H9 (cell line): ENCODE measurements around the gene LYRM1. TPM values are rescaled to one million over a fixed set of nuclear protein-coding genes. Genes with fewer than 3 reads are reported as not detected.

Experiments used
- DNase-seq: peaks from one replicate; pipeline ENCODE4 v3.0.0-alpha.2; 2017
- H2AFZ ChIP-seq: one replicate; pipeline ENCODE4 v1.6.1; 2013; ENCODE audit warnings: mild to moderate bottlenecking, low read length, control low read depth, moderate library complexity
- H2AK5ac ChIP-seq: 2 replicates; pipeline ENCODE4 v1.6.1; 2013; ENCODE audit warnings: low read length, control low read depth, mixed read lengths; ENCODE audit not compliant: insufficient read length
- H2BK120ac ChIP-seq: one replicate; pipeline ENCODE4 v1.6.1; 2013; ENCODE audit warnings: low read depth, mild to moderate bottlenecking, low read length, control low read depth, inconsistent platforms; ENCODE audit not compliant: poor library complexity, severe bottlenecking
- H2BK12ac ChIP-seq: 2 replicates; pipeline ENCODE4 v1.6.1; 2013; ENCODE audit warnings: low read length, control low read depth, mixed read lengths, low read depth; ENCODE audit not compliant: insufficient read length
- H2BK15ac ChIP-seq: 2 replicates; pipeline ENCODE4 v1.6.1; 2013; ENCODE audit warnings: low read depth, low read length, control low read depth
- H2BK20ac ChIP-seq: one replicate; pipeline ENCODE4 v1.6.1; 2013; ENCODE audit warnings: low read depth, mild to moderate bottlenecking, low read length, control low read depth, inconsistent platforms; ENCODE audit not compliant: poor library complexity, severe bottlenecking
- H2BK5ac ChIP-seq: 2 replicates; pipeline ENCODE4 v1.6.1; 2013; ENCODE audit warnings: low read length, control low read depth, mixed read lengths; ENCODE audit not compliant: insufficient read length
- H3K14ac ChIP-seq: 2 replicates; pipeline ENCODE4 v1.6.1; 2013; ENCODE audit warnings: low read length, control low read depth; ENCODE audit not compliant: insufficient read depth
- H3K18ac ChIP-seq: 2 replicates; pipeline ENCODE4 v1.6.1; 2013; ENCODE audit warnings: low read depth, mild to moderate bottlenecking, mixed read lengths, low read length, control low read depth; ENCODE audit not compliant: insufficient read length
- H3K23ac ChIP-seq: 2 replicates; pipeline ENCODE4 v1.6.1; 2013; ENCODE audit warnings: low read length, control low read depth, mixed read lengths, low read depth; ENCODE audit not compliant: insufficient read length
- H3K23me2 ChIP-seq: 2 replicates; pipeline ENCODE4 v1.6.1; 2013; ENCODE audit warnings: low read depth, mild to moderate bottlenecking, mixed read lengths, low read length, control low read depth; ENCODE audit not compliant: insufficient read length, poor library complexity, severe bottlenecking
- H3K27ac ChIP-seq: 2 replicates; pipeline ENCODE4 v1.5.1; 2013; ENCODE audit warnings: low read length, control low read depth, mixed read lengths, low read depth; ENCODE audit not compliant: insufficient read length
- H3K27me3 ChIP-seq: 2 replicates; pipeline ENCODE4 v1.6.1; 2013; ENCODE audit warnings: low read length, control low read depth, inconsistent platforms; ENCODE audit not compliant: insufficient read depth
- H3K4ac ChIP-seq: 2 replicates; pipeline ENCODE4 v1.6.1; 2013; ENCODE audit warnings: low read depth, mild to moderate bottlenecking, control low read depth, inconsistent platforms, low read length, moderate library complexity
- H3K4me1 ChIP-seq: 2 replicates; pipeline ENCODE4 v1.6.1; 2013; ENCODE audit warnings: low read length, control low read depth, inconsistent platforms; ENCODE audit not compliant: insufficient read depth
- H3K4me2 ChIP-seq: 2 replicates; pipeline ENCODE4 v1.6.1; 2013; ENCODE audit warnings: low read length, control low read depth, mixed read lengths; ENCODE audit not compliant: insufficient read length, insufficient read depth
- H3K56ac ChIP-seq: 2 replicates; pipeline ENCODE4 v1.6.1; 2013; ENCODE audit warnings: low read depth, mild to moderate bottlenecking, mixed read lengths, low read length, control low read depth; ENCODE audit not compliant: insufficient read length
- H3K79me1 ChIP-seq: 2 replicates; pipeline ENCODE4 v1.6.1; 2013; ENCODE audit warnings: low read depth, mild to moderate bottlenecking, moderate library complexity, low read length, control low read depth, inconsistent platforms; ENCODE audit not compliant: insufficient read depth, poor library complexity, severe bottlenecking
- H3K79me2 ChIP-seq: 2 replicates; pipeline ENCODE4 v1.6.1; 2013; ENCODE audit warnings: low read length, control low read depth, inconsistent platforms; ENCODE audit not compliant: insufficient read depth
- H3K9ac ChIP-seq: 2 replicates; pipeline ENCODE4 v1.6.1; 2013; ENCODE audit warnings: low read length, control low read depth, mixed read lengths; ENCODE audit not compliant: insufficient read length; ENCODE audit errors: extremely low read depth
- H3K9me3 ChIP-seq: one replicate; pipeline ENCODE4 v1.6.1; 2013; ENCODE audit warnings: low read depth, low read length, inconsistent platforms; ENCODE audit not compliant: control insufficient read depth
- H3T11ph ChIP-seq: one replicate; pipeline ENCODE4 v1.6.1; 2013; ENCODE audit warnings: mild to moderate bottlenecking, low read length, control low read depth, inconsistent platforms
- H4K20me1 ChIP-seq: one replicate; pipeline ENCODE4 v1.6.1; 2013; ENCODE audit not compliant: control insufficient read depth, insufficient read length, insufficient read depth
- H4K5ac ChIP-seq: 2 replicates; pipeline ENCODE4 v1.6.1; 2013; ENCODE audit warnings: low read depth, mild to moderate bottlenecking, mixed read lengths, low read length, control low read depth; ENCODE audit not compliant: insufficient read length
- H4K8ac ChIP-seq: replicated peaks from 2 replicates; pipeline ENCODE4 v1.6.1; 2013; ENCODE audit warnings: low read length, control low read depth, mixed read lengths, low read depth; ENCODE audit not compliant: insufficient read length
- H4K91ac ChIP-seq: 2 replicates; pipeline ENCODE4 v1.6.1; 2013; ENCODE audit warnings: low read depth, mild to moderate bottlenecking, moderate library complexity, mixed read lengths, low read length, control low read depth; ENCODE audit not compliant: insufficient read length
- H3K27ac Mint-ChIP-seq, 3 experiments: 2 replicates in 2 of 3; 3 replicates in 1 of 3; pipeline ENCODE4 v1.8.0; 2020 to 2021; ENCODE audit warnings: mixed read lengths in 3 of 3, mild to moderate bottlenecking in 1 of 3, moderate library complexity in 1 of 3
- H3K27me3 Mint-ChIP-seq: 2 replicates; pipeline ENCODE4 v1.8.0; 2021; ENCODE audit warnings: low read depth, mild to moderate bottlenecking, moderate library complexity, mixed read lengths
- H3K36me3 Mint-ChIP-seq, 3 experiments: 2 replicates in 2 of 3; 3 replicates in 1 of 3; pipeline ENCODE4 v1.8.0; 2020 to 2021; ENCODE audit warnings: low read depth in 3 of 3, mixed read lengths in 3 of 3; ENCODE audit not compliant: insufficient read depth in 1 of 3
- H3K4me1 Mint-ChIP-seq, 2 experiments: 2 replicates each; pipeline ENCODE4 v1.8.0; 2020; ENCODE audit warnings: mixed read lengths in 2 of 2
- H3K4me3 Mint-ChIP-seq, 2 experiments: 2 replicates in 1 of 2; 3 replicates in 1 of 2; pipeline ENCODE4 v1.8.0; 2020 to 2021; ENCODE audit warnings: mild to moderate bottlenecking in 2 of 2, mixed read lengths in 2 of 2, moderate library complexity in 1 of 2
- H3K9me3 Mint-ChIP-seq, 2 experiments: 2 replicates in 1 of 2; 3 replicates in 1 of 2; pipeline ENCODE4 v1.8.0; 2020; ENCODE audit warnings: mild to moderate bottlenecking in 2 of 2, mixed read lengths in 2 of 2, moderate library complexity in 1 of 2
- WGBS: extraction: QIAGEN DNeasy Blood & Tissue Kit; methylation state at CpG from one replicate; pipeline ENCODE4 v1.1.7; 2013; ENCODE audit warnings: missing lambda C conversion rate, low lambda C conversion rate, mixed read lengths; ENCODE audit not compliant: insufficient read length; ENCODE audit errors: extremely low coverage; 5-methylcytosine and 5-hydroxymethylcytosine counted together
- total RNA-seq: library from RNA; stranded (reverse); gene quantifications from 2 replicates; pipeline ENCODE4 v1.2.1, GENCODE V29; 2021
- TF ChIP-seq, protein P1 (sequence below): fragments of 200-600 bp; sonication (generic); conservative IDR thresholded peaks from 3 replicates; pipeline ENCODE4 v1.8.0; 2021; ENCODE audit warnings: antibody characterized with exemption, mild to moderate bottlenecking

The LYRM1 gene
- total RNA-seq, 1 experiment from 2014 or later: 9.6 TPM

- Histone ChIP-seq H4K8ac (no peak overlapping the region), H4K5ac (no peak overlapping the region), H2BK120ac (no peak overlapping the region), H3K4ac (no peak overlapping the region), H3K27ac (no peak overlapping the region), H3K56ac (no peak overlapping the region), H3K9ac (no peak overlapping the region), H3K14ac (no peak overlapping the region), H2BK12ac (no peak overlapping the region), H3K4me1 (no peaks in the 10 kb centered on the region; the same call in 1 of the 2 replicates), H3K79me1 (no peaks in the 10 kb centered on the region), H3K18ac (no peak overlapping the region), H3K4me2 (no peak overlapping the region), H2BK15ac (no peak overlapping the region), H3K23ac (no peak overlapping the region), H2AFZ (no peak overlapping the region), H3K23me2 (no peaks in the 10 kb centered on the region), H4K20me1 (no peaks in the 10 kb centered on the region), H3K27me3 (no peaks in the 10 kb centered on the region), H2AK5ac (no peak overlapping the region), H3T11ph (no peak overlapping the region), H4K91ac (no peak overlapping the region), H3K9me3 (no peaks in the 10 kb centered on the region), H3K79me2 (no peaks in the 10 kb centered on the region), H2BK20ac (no peak overlapping the region), H2BK5ac (no peak overlapping the region)
- Mint-ChIP-seq H3K4me1 (peaks cover 17 to 24% of the 10 kb centered on the region in 2 experiments), H3K27ac (no peak overlapping the region; a peak in 1 of 7 replicates), H3K4me3 (no peak overlapping the region), H3K27me3 (peaks cover 2% of the 10 kb centered on the region), H3K9me3 (no peaks in the 10 kb centered on the region), H3K36me3 (no peaks in the 10 kb centered on the region)
- TF ChIP-seq, protein P1, sequence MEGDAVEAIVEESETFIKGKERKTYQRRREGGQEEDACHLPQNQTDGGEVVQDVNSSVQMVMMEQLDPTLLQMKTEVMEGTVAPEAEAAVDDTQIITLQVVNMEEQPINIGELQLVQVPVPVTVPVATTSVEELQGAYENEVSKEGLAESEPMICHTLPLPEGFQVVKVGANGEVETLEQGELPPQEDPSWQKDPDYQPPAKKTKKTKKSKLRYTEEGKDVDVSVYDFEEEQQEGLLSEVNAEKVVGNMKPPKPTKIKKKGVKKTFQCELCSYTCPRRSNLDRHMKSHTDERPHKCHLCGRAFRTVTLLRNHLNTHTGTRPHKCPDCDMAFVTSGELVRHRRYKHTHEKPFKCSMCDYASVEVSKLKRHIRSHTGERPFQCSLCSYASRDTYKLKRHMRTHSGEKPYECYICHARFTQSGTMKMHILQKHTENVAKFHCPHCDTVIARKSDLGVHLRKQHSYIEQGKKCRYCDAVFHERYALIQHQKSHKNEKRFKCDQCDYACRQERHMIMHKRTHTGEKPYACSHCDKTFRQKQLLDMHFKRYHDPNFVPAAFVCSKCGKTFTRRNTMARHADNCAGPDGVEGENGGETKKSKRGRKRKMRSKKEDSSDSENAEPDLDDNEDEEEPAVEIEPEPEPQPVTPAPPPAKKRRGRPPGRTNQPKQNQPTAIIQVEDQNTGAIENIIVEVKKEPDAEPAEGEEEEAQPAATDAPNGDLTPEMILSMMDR: no peak
- DNase-seq: no peak
- WGBS: no CpG with 5 or more reads among the region's 9 CpGs
These were observed 47.9 kb downstream of the LYRM1 start for GRCh38 chr16:20948444-20948843.
